Measurements from ENCODE around the gene CFAP141. TPM values are rescaled to one million over a fixed set of nuclear protein-coding genes. Genes with fewer than 3 reads are reported as not detected.

The CFAP141 gene
- polyA plus RNA-seq, 1 donor (not counting 4 experiments of a cell fraction or from before 2014, with no cell fraction given) = not detected

GRCh38 chr1:154179946-154180687, 26.0 kb downstream of the CFAP141 start:
- Histone ChIP-seq H4K20me1 (ENCODE audit: control insufficient read depth, extremely low read depth, insufficient read depth, low read length) (peaks cover 70% of the 10 kb centered on the region), H3K9me1 (ENCODE audit: control insufficient read depth, extremely low read depth, insufficient read depth, low read length) (peaks cover 5% of the 10 kb centered on the region), H3K27ac (ENCODE audit: control insufficient read depth, insufficient read depth, low read length) (no peak overlapping the region), H3K36me3 (ENCODE audit: control insufficient read depth in 2 of 2, extremely low read depth in 1 of 2, insufficient read depth in 2 of 2, low read length in 2 of 2) (peaks cover 9 to 26% of the 10 kb centered on the region in 2 experiments), H3K27me3 (ENCODE audit: control insufficient read depth, extremely low read depth, insufficient read depth, low read length) (no peaks in the 10 kb centered on the region), H3K4me2 (ENCODE audit: control insufficient read depth, extremely low read depth, insufficient read depth, low read depth, low read length) (peak overlapping the region; percentile 97), H3K4me3 (ENCODE audit: control insufficient read depth in 2 of 3, extremely low read depth in 1 of 3, insufficient read depth in 2 of 3, low read depth in 1 of 3, low read length in 3 of 3) (peak overlapping the region in 2 of 3 experiments; percentile 14 to 45), H3K9ac (ENCODE audit: control insufficient read depth, extremely low read depth, insufficient read depth, low read length) (no peak overlapping the region), H3K9me3 (ENCODE audit: control insufficient read depth, low read depth, low read length) (no peaks in the 10 kb centered on the region), H2AFZ (ENCODE audit: control insufficient read depth, low read length) (no peak overlapping the region), H3K4me1 (ENCODE audit: control insufficient read depth, extremely low read depth, insufficient read depth, low read length) (peaks cover 52% of the 10 kb centered on the region), H3K79me2 (ENCODE audit: control insufficient read depth, insufficient read depth, low read length) (peaks cover 79% of the 10 kb centered on the region)
- dilution Hi-C loops (cut with MboI; ENCODE audit: extremely low pct_ligation_motif_present, low sequenced_read_pairs) = no loop called here
- TF ChIP-seq, protein P1, sequence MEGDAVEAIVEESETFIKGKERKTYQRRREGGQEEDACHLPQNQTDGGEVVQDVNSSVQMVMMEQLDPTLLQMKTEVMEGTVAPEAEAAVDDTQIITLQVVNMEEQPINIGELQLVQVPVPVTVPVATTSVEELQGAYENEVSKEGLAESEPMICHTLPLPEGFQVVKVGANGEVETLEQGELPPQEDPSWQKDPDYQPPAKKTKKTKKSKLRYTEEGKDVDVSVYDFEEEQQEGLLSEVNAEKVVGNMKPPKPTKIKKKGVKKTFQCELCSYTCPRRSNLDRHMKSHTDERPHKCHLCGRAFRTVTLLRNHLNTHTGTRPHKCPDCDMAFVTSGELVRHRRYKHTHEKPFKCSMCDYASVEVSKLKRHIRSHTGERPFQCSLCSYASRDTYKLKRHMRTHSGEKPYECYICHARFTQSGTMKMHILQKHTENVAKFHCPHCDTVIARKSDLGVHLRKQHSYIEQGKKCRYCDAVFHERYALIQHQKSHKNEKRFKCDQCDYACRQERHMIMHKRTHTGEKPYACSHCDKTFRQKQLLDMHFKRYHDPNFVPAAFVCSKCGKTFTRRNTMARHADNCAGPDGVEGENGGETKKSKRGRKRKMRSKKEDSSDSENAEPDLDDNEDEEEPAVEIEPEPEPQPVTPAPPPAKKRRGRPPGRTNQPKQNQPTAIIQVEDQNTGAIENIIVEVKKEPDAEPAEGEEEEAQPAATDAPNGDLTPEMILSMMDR (optimal IDR thresholded peaks at IDR 0.05 in 1 of 3, IDR thresholded peaks at IDR 0.05 in 1 of 3, conservative IDR thresholded peaks at IDR 0.05 in 1 of 3; ENCODE audit: extremely low read depth in 1 of 3, insufficient read depth in 2 of 3, low read length in 3 of 3) = no peak
- no peak for TF ChIP-seq EZH2 (IDR thresholded peaks at IDR 0.05; ENCODE audit: low read length)
- DNase-seq (ENCODE audit: low read depth, low spot score) = no peak
- no peak for FAIRE-seq

DNA sequence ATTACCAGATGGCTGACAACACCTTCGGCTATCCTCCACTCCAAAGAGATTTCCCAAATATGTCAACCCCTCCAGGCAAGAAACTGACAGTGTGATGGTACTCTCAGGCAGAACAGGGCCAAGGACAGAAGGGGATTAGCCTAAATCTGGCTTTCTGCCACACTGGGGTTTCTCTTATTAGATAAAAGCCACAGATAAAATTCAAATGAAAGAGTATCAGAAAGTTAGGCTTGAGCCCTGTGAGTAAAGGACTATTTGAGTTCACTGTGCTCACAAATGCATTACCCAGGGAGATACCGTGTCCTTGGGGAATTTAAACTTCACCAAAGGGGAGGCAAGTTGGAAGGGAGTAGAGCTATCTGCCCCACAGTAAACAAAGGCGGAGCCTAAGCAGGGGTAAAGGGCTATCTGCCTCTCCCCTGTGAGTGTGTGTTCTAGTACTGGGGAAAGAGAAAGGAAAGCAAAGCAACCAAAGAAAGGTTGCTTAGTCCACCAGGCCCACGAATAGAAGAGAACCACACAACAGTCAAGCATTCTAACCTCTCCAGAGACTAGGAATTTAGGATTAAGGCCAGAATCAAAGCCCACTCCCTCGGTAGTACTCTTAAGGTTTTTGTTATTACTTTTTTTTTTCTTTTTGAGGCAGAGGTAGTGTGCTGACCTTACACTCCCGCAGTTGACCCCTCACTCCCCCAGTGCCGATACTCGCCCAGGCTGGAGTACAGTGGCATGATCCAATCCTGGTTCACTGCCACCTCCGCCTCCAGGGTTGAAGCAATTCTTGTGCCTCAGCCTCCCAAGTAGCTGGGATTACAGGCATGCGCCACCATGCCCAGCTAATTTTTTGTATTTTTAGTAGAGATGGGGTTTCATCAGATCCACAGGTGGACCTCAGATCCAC, 27.0 kb downstream of the CFAP141 start:
- H3K9me1 ChIP-seq (ENCODE audit: control insufficient read depth, extremely low read depth, insufficient read depth, low read length) = peaks cover 5% of the 10 kb centered on the region
- peak overlapping the region; percentile 41 for H3K4me2 ChIP-seq (ENCODE audit: control insufficient read depth, extremely low read depth, insufficient read depth, low read depth, low read length)
- no peak overlapping the region for H2AFZ ChIP-seq (ENCODE audit: control insufficient read depth, low read length)
- peaks cover 87% of the 10 kb centered on the region for H3K79me2 ChIP-seq (ENCODE audit: control insufficient read depth, insufficient read depth, low read length)
- H3K27me3 ChIP-seq (ENCODE audit: control insufficient read depth, extremely low read depth, insufficient read depth, low read length) = no peaks in the 10 kb centered on the region
- peaks cover 52% of the 10 kb centered on the region for H3K4me1 ChIP-seq (ENCODE audit: control insufficient read depth, extremely low read depth, insufficient read depth, low read length)
- H3K9me3 ChIP-seq (ENCODE audit: control insufficient read depth, low read depth, low read length) = no peaks in the 10 kb centered on the region
- FAIRE-seq = no peak
- no peak for DNase-seq (ENCODE audit: low read depth, low spot score)
- H4K20me1 ChIP-seq (ENCODE audit: control insufficient read depth, extremely low read depth, insufficient read depth, low read length) = peaks cover 76% of the 10 kb centered on the region
- no peak overlapping the region for H3K9ac ChIP-seq (ENCODE audit: control insufficient read depth, extremely low read depth, insufficient read depth, low read length)
- TF ChIP-seq, protein P1 (optimal IDR thresholded peaks at IDR 0.05 in 1 of 3, IDR thresholded peaks at IDR 0.05 in 1 of 3, conservative IDR thresholded peaks at IDR 0.05 in 1 of 3; ENCODE audit: extremely low read depth in 1 of 3, insufficient read depth in 2 of 3, low read length in 3 of 3) = no peak
- no peak for TF ChIP-seq EZH2 (IDR thresholded peaks at IDR 0.05; ENCODE audit: low read length)
- H3K27ac ChIP-seq (ENCODE audit: control insufficient read depth, insufficient read depth, low read length) = peak overlapping the region; percentile 17
- H3K4me3 ChIP-seq (ENCODE audit: control insufficient read depth in 2 of 3, extremely low read depth in 1 of 3, insufficient read depth in 2 of 3, low read depth in 1 of 3, low read length in 3 of 3) = peak overlapping the region in 1 of 3 experiments; percentile 12
- H3K36me3 ChIP-seq (ENCODE audit: control insufficient read depth in 2 of 2, extremely low read depth in 1 of 2, insufficient read depth in 2 of 2, low read length in 2 of 2) = peaks cover 12 to 29% of the 10 kb centered on the region in 2 experiments
- dilution Hi-C loops (cut with MboI; ENCODE audit: extremely low pct_ligation_motif_present, low sequenced_read_pairs) = no loop called here

Data from keratinocyte (primary cell).